ENCODE measurements around the gene LSM4.

GRCh38 chr19:18262917-18263316, 60.0 kb downstream of the LSM4 start:
- no peak for TF ChIP-seq CTCF (conservative IDR thresholded peaks at IDR 0.05 in 1 of 2, IDR thresholded peaks at IDR 0.05 in 1 of 2; ENCODE audit: extremely low read depth in 1 of 2, insufficient read depth in 1 of 2, low read depth in 1 of 2, low read length in 2 of 2)
- TF ChIP-seq EZH2 (IDR thresholded peaks at IDR 0.05; ENCODE audit: borderline replicate concordance, low read length), result no peak

All from mammary epithelial cell (primary cell).